Stimulated activated CD4-positive, alpha-beta T cell treated with anti-CD3 and anti-CD28 coated beads, Interleukin-4, amount 100 ng/mL, for 24 hours (primary cell): Measurements from ENCODE around the gene TJP1.
"Not testable (repeated sequence)": the region's sequence is repeated elsewhere in the genome, so short reads cannot be mapped to it uniquely, and the experiment has no call there.

Experiments used
- DNase-seq: peaks from one replicate; pipeline ENCODE4 v3.0.0-alpha.2; 2020

The TJP1 gene

DNA sequence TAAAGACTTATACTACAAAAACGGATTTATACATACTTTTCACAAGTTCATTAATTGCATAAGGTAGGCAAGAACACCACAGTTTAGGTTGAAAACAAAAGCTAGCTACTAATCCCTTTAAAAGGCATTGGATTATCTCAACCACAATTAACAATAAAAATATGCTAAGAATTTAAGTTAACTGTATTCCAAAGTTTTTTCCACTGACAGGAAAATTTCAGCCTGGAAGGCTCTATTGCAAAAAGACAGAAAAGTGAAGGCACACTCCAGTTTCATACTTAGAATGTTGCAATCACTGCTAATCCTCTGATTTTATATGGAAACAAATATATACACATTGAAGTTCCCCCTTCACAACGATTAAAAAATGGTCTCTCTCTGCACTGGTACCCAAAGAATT is 71.5 kb downstream of the TJP1 start:
- no peak for DNase-seq

GRCh38 chr15:29749365-29750086 is 72.7 kb downstream of the TJP1 start:
- DNase-seq: no peak

GRCh38 chr15:29747837-29748417 is 74.3 kb downstream of the TJP1 start:
- no peak for DNase-seq

GRCh38 chr15:29743475-29743874 is 78.8 kb downstream of the TJP1 start:
- DNase-seq: no peak

GRCh38 chr15:29740692-29741311 is 81.5 kb downstream of the TJP1 start:
- no peak for DNase-seq

GRCh38 chr15:29736744-29737020 is 85.6 kb downstream of the TJP1 start:
- no peak for DNase-seq

- no peak for DNase-seq
Observed at GRCh38 chr15:29736012-29736743, 86.1 kb downstream of the TJP1 start.

DNA sequence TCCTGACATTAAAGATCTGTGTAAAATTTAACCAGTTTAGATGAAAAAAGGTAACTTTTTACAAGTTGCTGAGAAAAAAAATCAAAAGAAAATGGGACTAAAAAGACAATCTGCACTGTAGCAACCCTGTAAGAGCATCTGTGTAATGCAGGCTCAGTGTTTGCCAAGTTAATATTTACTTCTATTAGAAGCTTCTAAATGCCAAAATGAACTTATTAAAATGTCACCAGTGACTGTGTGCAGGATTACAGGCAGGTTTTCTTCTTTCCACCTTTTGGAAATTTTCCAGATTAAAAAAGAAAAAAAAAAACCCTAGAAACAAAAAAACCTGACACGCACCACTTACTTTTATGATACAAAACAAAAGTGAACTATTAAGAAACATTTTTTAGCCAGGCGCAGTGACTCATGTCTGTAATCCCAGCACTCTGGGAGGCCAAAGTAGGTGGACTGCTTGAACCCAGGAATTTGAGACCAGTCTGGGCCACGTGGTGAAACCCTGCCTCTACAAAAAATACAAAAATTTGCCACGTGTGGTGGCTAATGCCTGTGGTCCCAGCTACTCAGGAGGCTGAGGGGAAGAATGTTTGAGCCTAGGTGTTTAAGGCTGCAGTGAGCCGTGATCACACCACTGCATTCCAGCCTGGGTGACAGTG is 87.2 kb downstream of the TJP1 start:
- no peak for DNase-seq

DNA sequence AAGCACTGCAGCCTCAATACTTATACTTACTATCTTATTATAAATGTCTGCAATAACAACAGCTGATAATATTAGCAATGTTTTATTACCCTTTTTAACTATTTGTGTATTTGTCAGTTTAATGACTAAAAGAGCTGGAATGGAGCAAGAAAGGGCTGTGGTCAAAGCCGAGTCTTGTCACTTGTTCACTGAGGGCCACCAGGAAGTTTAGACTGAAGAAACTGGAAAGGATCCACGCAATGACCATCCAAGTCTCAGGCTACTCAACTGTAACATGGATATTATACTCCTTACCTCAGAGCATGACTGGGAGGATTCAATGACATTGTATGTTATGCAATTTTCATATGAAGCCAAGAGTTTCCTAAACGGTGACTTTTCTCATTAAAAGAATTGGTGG is 90.4 kb downstream of the TJP1 start:
- no peak for DNase-seq

GRCh38 chr15:29730471-29730870 is 91.8 kb downstream of the TJP1 start:
- not testable (repeated sequence) for DNase-seq

DNA sequence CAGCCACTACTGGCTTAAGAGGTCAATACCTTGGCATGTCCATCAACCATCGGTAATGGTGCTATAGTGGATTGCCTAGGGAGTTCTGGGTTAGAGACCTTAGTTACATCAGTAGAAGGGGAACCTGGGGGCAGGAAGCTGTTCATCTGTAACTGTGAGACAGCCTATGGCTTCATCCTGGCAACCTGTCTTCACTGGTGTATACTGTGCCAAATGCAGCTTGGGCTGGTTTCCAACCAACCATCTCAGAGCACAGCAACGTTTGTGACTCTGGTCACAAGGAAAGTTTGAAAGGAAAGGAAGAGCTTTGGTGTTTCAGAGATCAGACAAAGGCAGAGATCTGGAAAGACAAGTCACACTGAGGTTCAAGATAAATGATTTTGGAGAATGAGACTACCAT is 93.8 kb downstream of the TJP1 start:
- DNase-seq: no peak

DNA sequence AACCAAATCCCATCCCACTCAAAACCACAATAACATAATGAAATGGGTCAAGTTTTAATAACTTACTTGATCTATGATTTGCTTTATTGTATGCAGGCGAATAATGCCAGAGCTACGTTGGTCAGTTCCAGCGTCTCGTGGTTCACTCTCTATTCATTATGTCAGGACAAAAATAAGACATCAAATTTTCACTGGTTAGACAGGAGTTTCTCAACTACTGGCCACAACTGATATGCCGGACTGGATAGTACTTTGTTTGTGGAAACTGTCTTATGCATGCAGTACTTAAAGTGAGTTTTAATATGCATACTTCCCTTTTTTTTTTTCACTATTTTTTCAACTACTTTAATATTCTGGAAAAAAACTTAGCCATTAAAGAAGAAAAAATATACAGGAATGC is 94.4 kb downstream of the TJP1 start:
- DNase-seq: no peak

GRCh38 chr15:29726553-29726952 is 95.7 kb downstream of the TJP1 start:
- DNase-seq: no peak

DNA sequence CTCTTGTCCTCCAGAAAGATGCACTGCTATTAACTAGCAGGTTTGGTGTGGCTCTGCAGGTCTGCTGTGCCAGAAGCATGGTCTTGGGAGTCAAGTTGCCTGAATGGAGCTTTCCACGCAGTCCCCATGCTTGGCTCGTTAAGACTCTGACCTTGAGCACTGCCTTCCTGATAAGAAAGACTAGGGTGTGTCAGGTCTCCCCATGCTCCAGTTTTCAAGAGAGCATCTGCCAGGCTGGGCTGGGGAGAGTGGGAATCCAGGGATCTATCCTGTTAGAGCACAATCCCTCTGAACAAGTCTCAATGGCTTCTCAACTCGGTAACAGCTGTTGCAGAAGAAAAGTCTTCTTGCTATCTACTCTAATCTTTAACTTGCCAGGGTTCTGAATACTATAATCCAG is 98.2 kb downstream of the TJP1 start:
- no peak for DNase-seq

DNA sequence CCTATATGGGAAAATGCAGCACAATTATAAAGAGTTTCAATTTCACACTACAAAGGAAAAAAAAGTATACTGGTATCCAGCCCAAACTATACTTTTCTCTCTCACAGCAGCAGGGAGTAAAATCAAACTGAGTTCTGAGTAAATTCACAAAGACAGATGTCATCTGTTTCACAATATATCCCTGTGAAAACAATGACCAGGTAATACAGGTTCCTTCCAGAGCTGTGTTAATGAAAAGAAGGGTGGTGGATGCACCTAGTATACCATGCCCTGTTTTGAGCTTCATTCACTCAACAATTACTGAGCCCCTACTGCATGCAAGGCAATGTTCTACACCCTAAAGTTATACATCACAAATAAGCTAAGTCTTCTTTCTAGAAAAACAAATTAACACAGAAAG is 108.5 kb downstream of the TJP1 start:
- no peak for DNase-seq

GRCh38 chr15:29712149-29712885 is 110.0 kb downstream of the TJP1 start:
- no peak for DNase-seq

GRCh38 chr15:29711531-29711930 is 110.7 kb downstream of the TJP1 start:
- no peak for DNase-seq

DNA sequence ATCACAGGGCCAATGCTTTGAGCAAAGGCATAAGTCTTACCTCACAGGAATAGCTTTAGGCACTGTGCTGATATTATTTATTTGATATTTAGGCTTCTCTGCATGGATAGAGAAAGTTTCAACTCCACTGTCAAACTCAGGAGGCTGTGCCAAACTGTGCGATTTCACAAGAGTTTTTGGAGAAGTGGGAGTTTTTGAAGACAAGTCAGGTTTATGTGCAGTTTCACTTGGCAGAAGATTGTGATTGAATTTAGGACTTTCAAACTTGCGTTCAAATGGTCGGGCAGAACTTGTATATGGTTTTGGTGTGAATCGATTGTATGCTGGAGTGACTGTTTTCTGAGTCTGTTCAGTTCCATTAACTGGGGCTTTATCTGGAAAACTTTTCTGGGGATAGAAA is 113.7 kb downstream of the TJP1 start:
- DNase-seq: no peak

- no peak for DNase-seq
Observed at GRCh38 chr15:29704950-29705597, 117.2 kb downstream of the TJP1 start.

DNA sequence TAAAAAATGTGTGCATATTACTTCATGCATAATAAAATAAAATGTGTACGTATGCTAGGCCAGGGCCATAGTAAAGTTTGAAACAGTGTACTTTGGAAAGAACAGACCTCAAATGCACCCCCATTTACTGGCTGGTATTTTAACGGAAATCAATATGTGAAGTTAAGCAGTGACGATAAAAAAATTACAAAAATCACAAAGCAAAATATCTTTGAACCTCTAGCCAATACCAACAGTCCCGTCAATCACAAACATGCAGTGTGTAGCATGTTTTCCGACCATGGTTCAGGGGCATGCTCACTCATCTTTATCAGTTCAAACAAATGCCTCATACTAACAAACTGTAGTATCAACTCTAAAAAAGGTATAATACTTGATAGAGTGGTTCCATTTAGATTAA is 121.1 kb downstream of the TJP1 start:
- DNase-seq: no peak

DNA sequence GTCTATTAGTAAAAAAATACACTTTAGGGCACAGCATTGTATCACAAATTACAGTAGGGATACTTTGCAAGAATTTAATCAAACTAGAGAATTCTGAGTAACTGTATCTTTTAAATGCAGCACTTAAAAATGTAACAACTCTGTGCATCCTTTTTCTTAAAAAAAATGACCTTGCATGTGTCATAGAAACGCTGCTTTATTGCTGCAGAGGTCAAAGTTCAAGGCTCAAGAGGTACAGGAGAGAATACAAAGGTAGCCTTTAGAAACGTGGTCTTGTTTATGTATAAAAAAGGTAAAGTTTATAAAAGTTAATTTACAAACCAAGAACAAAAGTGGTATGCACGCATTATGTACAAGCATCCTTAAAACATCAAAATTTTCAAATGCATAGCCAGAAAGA is 122.0 kb downstream of the TJP1 start:
- no peak for DNase-seq

GRCh38 chr15:29699791-29700190 is 122.5 kb downstream of the TJP1 start:
- DNase-seq: no peak
